Measurements from ENCODE around the gene CEP72.
A peak's percentile ranks its signal among the peaks of the same experiment; 100 is the strongest.
"Not testable (repeated sequence)": the region's sequence is repeated elsewhere in the genome, so short reads cannot be mapped to it uniquely, and the experiment has no call there.

Gene CEP72

GRCh38 chr5:686936-687335 lies 74.8 kb downstream of the CEP72 start:
- not testable (repeated sequence) for DNase-seq

GRCh38 chr5:688348-689010 lies 76.3 kb downstream of the CEP72 start:
- DNase-seq = not testable (repeated sequence)

GRCh38 chr5:690293-690692 lies 78.2 kb downstream of the CEP72 start:
- not testable (repeated sequence) for DNase-seq

GRCh38 chr5:691049-691448 lies 78.9 kb downstream of the CEP72 start:
- DNase-seq = not testable (repeated sequence)

GRCh38 chr5:691817-692528 lies 79.8 kb downstream of the CEP72 start:
- no peak for DNase-seq

GRCh38 chr5:692529-693041 lies 80.4 kb downstream of the CEP72 start:
- not testable (repeated sequence) for DNase-seq

GRCh38 chr5:693271-694041 lies 81.3 kb downstream of the CEP72 start, which contains the start of gene TPPP:
Gene TPPP, minus strand, starts transcription at chr5:693352. Its CDS starts 15,292 bp downstream, at chr5:678060.
- peak; percentile 65 for DNase-seq

- DNase-seq = not testable (repeated sequence)
Measured at GRCh38 chr5:694042-694431, 81.9 kb downstream of the CEP72 start.

- DNase-seq = not testable (repeated sequence)
Measured at GRCh38 chr5:695475-695874, 83.3 kb downstream of the CEP72 start.

GRCh38 chr5:696191-696590 lies 84.1 kb downstream of the CEP72 start:
- DNase-seq = not testable (repeated sequence)

GRCh38 chr5:696753-697702 lies 84.9 kb downstream of the CEP72 start:
- not testable (repeated sequence) for DNase-seq

Measured in NCI-H146 (cell line).